Left ventricle myocardium inferior (tissue), 1 donor: ENCODE results near the gene MRPL30. TPM values are rescaled to one million over a fixed set of nuclear protein-coding genes. Genes with fewer than 3 reads are reported as not detected.
"Not testable (repeated sequence)": the region's sequence is repeated elsewhere in the genome, so short reads cannot be mapped to it uniquely, and the experiment has no call there.

Experiments
- DNase-seq: peaks from one replicate; pipeline ENCODE4 v3.0.0-alpha.2; 2020
- H3K27ac ChIP-seq: fragments of 200-600 bp; replicated peaks from 2 replicates; pipeline ENCODE4 v1.8.0; 2021
- H3K27me3 ChIP-seq: fragments of 200-600 bp; 2 replicates; pipeline ENCODE4 v1.8.0; 2021; ENCODE audit warnings: low read depth
- H3K36me3 ChIP-seq: fragments of 200-600 bp; 2 replicates; pipeline ENCODE4 v1.8.0; 2021
- H3K4me1 ChIP-seq: fragments of 200-600 bp; 2 replicates; pipeline ENCODE4 v1.8.0; 2021
- H3K4me3 ChIP-seq: fragments of 200-600 bp; 2 replicates; pipeline ENCODE4 v1.8.0; 2021; ENCODE audit warnings: mild to moderate bottlenecking, moderate library complexity
- H3K9me3 ChIP-seq: fragments of 200-600 bp; replicated peaks from 2 replicates; pipeline ENCODE4 v1.8.0; 2021
- intact Hi-C: fragments of 100-400 bp; cut with micrococcal nuclease; formaldehyde crosslinking; loops from one replicate; pipeline ENCODE4 v1.11.0; 2022
- total RNA-seq: library from RNA; stranded (reverse); fragmentation: NEBNext Ultra II Directional; extraction: Animal tissue kit (Norgen Biotek cat#: 25700); gene quantifications from one replicate; pipeline ENCODE4 v1.2.1, GENCODE V29; 2021
- TF ChIP-seq, protein P1 (sequence below): fragments of 200-600 bp; IDR thresholded peaks from 2 replicates; pipeline ENCODE4 v1.8.0; 2021; ENCODE audit warnings: antibody characterized with exemption, mild to moderate bottlenecking, borderline replicate concordance
- donor health status: DM: no; HTN: yes; CAD: no; lungs with severe emphysema.

Gene MRPL30
- total RNA-seq, 1 donor from 2014 or later: 34.8 TPM

DNA sequence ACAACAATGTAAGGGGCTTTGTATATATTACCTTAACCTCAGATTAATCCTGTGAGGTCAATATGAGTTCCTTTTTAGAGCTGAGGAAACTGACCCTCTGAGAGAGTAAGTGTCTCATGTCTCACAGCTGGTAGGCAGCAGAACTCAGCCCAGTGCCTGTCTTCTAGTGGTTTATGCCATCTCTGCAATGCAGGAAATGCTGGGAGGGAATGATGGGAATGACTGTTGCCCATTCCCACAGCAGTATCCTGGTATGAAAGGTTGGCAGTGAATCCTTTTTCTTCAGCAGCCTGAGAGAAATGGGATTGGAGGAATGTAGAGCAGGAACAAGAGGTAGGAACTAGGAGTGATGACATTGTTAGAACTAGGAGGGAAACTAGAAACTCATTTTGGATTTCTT lies 6.0 kb downstream of the MRPL30 start:
- intact Hi-C loops: no loop called here

DNA sequence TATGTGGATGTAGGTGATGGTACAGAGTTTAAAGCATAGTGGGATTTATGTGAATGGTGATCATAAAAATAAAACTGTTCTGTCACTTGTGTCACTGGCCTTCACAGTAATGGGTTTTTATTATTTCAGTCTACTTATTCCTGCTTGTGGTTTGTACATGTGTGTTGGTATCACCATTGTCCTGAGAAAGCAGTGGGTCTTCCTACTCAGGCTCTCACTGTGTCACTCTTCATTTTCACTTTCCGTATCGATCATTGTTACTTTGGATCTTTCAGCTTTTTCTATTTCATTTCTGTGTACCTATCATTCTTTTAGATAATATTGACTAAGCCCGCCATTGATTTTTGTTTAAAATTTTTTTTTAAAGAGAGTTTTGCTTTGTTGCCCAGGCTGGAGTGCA lies 7.4 kb downstream of the MRPL30 start:
- Histone ChIP-seq H3K4me1 (peaks cover 12% of the 10 kb centered on the region), H3K36me3 (peaks cover 46% of the 10 kb centered on the region), H3K27ac (no peak overlapping the region), H3K9me3 (no peaks in the 10 kb centered on the region), H3K4me3 (no peak overlapping the region), H3K27me3 (no peaks in the 10 kb centered on the region)
- DNase-seq: no peak
- TF ChIP-seq, protein P1, sequence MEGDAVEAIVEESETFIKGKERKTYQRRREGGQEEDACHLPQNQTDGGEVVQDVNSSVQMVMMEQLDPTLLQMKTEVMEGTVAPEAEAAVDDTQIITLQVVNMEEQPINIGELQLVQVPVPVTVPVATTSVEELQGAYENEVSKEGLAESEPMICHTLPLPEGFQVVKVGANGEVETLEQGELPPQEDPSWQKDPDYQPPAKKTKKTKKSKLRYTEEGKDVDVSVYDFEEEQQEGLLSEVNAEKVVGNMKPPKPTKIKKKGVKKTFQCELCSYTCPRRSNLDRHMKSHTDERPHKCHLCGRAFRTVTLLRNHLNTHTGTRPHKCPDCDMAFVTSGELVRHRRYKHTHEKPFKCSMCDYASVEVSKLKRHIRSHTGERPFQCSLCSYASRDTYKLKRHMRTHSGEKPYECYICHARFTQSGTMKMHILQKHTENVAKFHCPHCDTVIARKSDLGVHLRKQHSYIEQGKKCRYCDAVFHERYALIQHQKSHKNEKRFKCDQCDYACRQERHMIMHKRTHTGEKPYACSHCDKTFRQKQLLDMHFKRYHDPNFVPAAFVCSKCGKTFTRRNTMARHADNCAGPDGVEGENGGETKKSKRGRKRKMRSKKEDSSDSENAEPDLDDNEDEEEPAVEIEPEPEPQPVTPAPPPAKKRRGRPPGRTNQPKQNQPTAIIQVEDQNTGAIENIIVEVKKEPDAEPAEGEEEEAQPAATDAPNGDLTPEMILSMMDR: no peak
- intact Hi-C loops: no loop called here

More for the DNA sequence above, 6.0 kb downstream of the MRPL30 start:
- H3K9me3 ChIP-seq: no peaks in the 10 kb centered on the region
- DNase-seq: no peak
- H3K36me3 ChIP-seq: peaks cover 33% of the 10 kb centered on the region
- no peaks in the 10 kb centered on the region for H3K27me3 ChIP-seq
- H3K27ac ChIP-seq: no peak overlapping the region
- H3K4me1 ChIP-seq: peaks cover 25% of the 10 kb centered on the region
- TF ChIP-seq, protein P1: no peak
- no peak overlapping the region for H3K4me3 ChIP-seq

DNA sequence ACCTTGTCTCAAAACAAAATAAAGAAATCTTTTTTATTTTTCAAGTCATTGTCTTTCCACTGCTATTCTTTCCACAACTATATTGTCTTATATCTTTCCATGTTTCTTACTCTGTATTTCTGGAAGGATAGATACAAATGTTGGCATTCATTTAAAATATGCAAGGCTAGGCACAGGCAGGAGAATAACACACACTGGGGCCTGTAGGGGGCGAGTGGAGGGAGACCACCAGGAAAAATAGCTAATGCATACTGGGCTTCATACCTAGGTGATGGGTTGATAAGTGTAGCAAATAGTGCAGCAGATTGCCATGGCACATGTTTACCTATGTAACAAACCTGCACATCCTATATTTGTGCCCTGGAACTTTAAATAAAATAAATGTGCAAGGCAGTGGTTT lies 9.6 kb downstream of the MRPL30 start:
- H3K4me3 ChIP-seq: no peak overlapping the region
- H3K27me3 ChIP-seq: no peaks in the 10 kb centered on the region
- no peak overlapping the region for H3K27ac ChIP-seq
- no peaks in the 10 kb centered on the region for H3K4me1 ChIP-seq
- intact Hi-C loops: no loop called here
- H3K36me3 ChIP-seq: peaks cover 67% of the 10 kb centered on the region
- TF ChIP-seq, protein P1: no peak
- no peaks in the 10 kb centered on the region for H3K9me3 ChIP-seq
- no peak for DNase-seq

DNA sequence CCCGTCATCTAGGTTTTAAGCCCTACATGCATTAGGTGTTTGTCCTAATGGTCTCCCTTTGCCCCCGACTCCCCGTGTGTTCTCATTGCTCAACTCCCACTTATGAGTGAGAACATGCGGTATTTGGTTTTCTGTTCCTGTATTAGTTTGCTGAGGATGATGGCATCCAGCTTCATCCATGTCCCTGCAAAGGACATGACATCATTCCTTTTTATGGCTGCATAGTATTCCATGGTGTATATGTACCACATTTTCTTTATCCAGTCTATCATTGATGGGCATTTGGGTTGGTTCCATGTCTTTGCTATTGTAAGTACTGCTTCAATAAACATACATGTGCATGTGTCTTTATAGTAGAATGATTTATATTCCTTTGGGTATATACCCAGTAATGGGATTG lies 11.4 kb downstream of the MRPL30 start:
- H3K27ac ChIP-seq, H3K9me3 ChIP-seq, intact Hi-C loops, H3K4me3 ChIP-seq, DNase-seq, H3K4me1 ChIP-seq, H3K27me3 ChIP-seq: not testable (repeated sequence)
- H3K36me3 ChIP-seq: peaks cover 85% of the 10 kb centered on the region

DNA sequence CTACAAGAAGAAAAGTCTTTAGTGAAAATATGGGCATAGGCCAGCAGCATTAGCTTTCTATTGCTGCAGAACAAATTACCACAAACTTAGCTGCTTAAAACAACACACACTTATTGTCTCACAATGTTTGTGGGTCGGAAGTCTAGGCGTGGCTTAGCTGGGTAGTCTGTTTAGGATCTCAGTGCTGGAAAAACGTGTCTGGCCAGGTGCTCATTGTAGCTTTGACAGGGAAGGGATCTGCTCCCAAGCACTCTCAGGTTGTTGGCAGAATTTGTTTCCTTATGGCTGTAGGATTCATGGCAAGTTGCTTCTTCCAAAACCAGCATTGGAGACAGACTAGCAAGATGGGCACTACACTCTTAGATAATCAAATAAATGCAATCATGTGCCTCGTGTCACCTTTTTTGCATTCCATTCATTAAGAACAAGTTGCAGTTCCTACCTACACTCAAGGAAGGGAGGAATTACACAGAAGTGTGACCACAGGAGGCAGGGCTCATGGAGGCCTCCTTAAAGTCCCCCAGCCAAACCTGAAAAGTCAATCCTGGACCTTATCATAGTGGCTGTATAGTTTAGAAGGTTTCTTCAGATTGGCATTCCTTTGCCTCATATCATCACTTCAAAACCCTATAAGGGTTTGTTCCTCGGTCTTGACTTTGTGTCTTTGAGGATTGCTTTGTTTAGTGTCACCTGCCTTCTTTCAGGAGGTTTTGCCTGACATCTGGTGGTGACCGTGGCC lies 17.3 kb downstream of the MRPL30 start:
- intact Hi-C loops: no loop called here
- Histone ChIP-seq H3K9me3 (no peaks in the 10 kb centered on the region), H3K27me3 (no peaks in the 10 kb centered on the region), H3K4me3 (no peak overlapping the region), H3K4me1 (no peaks in the 10 kb centered on the region), H3K36me3 (peaks cover 50% of the 10 kb centered on the region), H3K27ac (no peak overlapping the region)
- TF ChIP-seq, protein P1: no peak
- no peak for DNase-seq

DNA sequence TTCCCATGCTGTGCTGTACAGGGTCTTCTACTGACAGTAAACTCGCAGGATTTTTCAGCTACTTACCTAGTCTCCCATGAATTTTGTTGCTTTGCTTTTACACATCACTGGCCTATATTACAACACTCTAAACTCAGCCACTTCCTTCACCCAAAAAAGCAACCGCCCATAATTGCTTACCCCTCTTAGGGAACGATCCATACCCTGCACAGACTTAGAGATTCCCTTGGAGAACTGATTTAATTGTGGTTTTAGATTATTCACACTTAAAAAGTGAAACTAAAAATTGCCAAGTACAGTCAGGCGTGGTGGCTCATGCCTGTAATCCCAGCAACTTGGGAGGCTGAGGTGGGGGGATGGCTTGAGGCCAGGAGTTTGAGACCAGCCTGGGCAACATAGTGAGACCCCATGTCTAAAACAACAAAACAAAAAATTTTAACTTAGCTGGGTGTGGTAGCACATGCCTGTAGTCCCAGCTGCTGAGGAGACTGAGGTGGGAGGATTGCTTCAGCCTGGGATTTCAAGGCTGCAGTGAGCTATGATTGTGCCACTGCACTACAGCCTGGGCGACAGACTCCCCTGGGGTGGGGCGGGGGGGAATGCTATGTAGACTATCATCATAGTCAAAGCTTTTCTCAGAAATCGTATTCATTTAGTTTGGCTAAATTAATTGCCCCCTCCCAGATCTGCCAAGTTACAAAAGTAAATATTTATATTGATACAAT lies 19.3 kb downstream of the MRPL30 start:
- TF ChIP-seq, protein P1: no peak
- intact Hi-C loops: no loop called here
- Histone ChIP-seq H3K9me3 (no peaks in the 10 kb centered on the region), H3K27ac (no peak overlapping the region), H3K27me3 (no peaks in the 10 kb centered on the region), H3K4me1 (no peaks in the 10 kb centered on the region), H3K4me3 (no peak overlapping the region), H3K36me3 (peaks cover 32% of the 10 kb centered on the region)
- no peak for DNase-seq
